ENCODE data around the gene IFT74.

IFT74 gene

GRCh38 chr9:26955921-26956859 is at the start of gene IFT74:
Gene IFT74 (plus strand): TSS chr9:26956412. CDS start chr9:26961968, 5,556 bp downstream.
- peak; percentile 98 for DNase-seq

DNA sequence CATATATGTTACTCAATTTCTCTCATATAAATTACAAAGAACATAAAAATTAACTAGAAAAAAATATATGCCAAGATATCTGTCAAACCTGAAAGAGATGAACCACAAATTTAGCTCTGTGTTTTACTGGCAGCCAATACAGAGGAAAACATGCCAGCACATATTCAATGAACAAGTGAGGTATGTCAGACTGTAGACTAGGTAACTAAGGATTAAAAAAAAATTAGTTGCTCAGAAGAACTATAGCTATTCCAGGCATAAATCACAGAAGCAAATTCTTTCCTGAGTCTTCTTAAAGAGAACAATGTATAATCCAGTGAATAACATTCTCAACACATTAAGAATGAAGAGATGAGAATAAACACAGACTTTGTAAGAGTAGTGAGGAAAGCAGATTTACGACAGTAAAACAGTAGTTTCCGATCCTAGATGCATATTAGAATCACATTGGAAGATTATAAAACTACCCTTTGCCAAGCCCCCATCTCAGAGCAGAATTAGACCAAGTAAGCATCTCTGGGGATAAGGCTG is 43.0 kb upstream of the IFT74 start:
- no peak for DNase-seq

DNA sequence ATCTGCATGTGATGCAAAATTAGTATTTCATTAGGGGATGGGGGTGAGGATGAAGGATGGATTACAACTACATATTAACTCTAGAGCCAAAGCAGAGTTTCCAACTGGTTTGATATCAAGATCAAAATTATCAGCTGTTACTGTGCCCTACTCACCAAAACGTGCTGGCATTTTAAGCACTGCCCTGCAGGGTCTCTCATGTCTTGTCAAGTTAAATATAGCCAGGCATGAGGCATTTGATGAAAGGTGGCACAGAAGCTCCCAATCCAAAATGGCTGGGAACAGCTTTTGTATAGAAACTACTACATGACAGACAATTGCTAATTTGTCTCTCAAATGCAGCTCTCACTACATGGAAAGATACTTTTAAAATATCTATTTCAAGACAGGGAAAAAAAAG is 36.5 kb upstream of the IFT74 start:
- DNase-seq, result no peak

DNA sequence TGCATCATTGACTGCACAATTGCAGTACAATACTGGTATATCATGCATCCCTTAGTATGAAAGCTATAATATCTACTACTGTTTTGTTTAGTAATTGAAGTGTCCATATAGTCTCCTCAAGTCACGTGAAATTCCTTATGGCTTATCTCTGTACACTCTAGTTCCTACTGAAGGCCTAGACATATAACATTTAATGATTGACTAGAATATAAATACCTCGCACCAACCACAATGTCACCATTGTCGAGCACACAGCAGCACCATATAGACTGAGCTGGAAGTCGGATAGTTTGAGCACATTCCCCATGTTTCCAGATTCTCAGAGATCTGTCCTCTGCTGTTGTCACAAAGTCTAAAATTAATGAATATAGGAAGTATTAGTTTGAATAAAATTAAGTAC is 30.6 kb upstream of the IFT74 start:
- no peak for DNase-seq

- no peak for DNase-seq
These were observed 27.2 kb upstream of the IFT74 start for GRCh38 chr9:26928902-26929495.

DNA sequence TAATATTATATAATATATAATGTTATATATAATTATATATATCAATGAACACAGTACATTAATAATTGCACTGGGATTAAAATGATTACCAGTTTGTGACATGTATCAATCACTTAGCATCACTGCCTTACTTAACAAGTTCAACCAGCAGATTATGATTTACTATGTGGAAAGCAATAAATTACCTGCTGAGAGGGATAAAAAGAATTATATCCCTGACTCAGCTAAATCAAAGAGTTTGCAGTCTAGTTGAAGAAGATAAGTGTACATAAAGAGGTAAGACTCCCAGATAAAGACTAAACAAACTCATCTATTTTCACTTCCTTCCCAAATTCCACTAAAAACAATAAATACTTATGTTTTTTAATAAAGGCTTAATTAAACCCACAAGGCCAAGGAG is 20.4 kb upstream of the IFT74 start:
- DNase-seq, result no peak

DNA sequence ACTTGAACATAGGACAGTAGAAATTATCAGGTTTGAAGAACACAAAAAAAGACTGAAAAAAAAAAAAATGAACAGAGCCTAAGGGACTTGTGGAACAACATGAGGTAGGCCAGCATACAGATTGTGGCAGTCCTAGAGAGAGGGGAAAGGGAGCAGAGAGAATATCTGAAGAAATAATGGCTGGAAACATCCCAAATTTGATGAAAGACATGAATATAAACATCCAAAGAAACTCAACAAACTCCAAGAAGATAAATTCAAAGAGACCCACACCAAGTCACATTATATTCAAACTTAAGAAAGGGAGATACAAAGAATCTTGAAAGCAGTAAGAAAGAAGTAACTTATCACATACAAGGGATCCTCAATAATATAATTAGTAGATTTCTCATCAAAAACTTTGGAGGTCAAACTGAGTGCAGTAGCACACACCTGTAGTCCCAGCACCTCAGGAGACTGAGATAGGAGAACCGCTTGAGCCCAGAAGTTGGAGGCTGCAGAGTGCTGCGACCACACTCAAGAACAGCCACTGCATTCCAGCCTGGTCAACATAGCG is 18.3 kb upstream of the IFT74 start:
- no peak for DNase-seq

- no peak for DNase-seq
These were observed 16.1 kb upstream of the IFT74 start for GRCh38 chr9:26939955-26940711.

GRCh38 chr9:26940779-26941178 is 15.4 kb upstream of the IFT74 start:
- DNase-seq, result no peak

- DNase-seq, result no peak
These were observed 10.6 kb upstream of the IFT74 start for GRCh38 chr9:26945591-26945990.

DNA sequence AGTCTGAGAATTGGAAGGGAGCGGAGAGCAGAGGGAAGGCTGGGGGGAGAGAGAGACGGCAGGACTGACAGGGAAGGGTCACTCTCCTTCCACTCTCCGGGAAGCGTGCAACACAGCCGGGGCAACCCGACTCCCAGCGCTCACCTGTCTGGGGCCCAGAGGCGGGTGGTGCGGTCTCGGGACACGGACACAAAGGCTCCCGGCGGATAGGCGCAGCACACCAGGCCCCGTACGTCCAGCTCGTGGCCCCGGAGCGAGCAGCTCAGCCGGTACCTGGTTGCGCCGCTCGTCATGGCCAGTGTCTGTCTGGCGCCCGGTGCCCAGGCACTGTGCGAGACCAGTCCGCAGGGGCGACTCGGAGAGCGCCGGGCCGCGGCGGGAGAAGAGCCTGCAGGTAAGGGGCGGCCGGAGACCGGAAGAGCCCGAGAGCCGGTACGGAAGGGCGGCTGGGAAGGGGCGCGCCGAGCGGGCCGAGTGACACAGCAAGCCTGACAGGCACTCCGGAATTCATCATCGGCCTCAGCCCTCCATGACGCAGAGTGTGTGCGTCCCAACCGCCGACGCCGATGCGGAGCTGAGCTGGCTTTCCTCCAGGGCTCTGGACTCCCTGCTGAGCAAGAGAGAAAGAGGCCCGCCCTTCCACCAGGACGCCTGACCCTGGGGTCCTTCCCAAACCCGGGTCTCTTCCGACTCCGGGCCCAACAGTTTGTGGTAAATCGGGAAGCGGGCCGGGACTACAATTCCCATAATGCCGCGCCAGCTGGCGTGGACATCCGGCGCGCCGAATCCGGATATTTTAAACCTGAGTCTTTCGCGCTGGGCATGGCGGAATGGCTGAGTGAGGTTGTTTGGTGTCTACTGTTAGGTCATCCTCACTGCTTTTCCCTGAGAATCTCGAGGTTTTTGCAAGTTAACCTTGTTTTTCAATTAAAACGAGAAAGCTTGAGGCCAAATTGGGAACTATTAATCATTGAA is 9.2 kb upstream of the IFT74 start, which contains the start of gene PLAA:
Gene PLAA (minus strand): TSS at position 490 of the 975 bp plus-strand sequence. CDS start 197 bp downstream, at position 293.
- peak; percentile 87 for DNase-seq

DNA sequence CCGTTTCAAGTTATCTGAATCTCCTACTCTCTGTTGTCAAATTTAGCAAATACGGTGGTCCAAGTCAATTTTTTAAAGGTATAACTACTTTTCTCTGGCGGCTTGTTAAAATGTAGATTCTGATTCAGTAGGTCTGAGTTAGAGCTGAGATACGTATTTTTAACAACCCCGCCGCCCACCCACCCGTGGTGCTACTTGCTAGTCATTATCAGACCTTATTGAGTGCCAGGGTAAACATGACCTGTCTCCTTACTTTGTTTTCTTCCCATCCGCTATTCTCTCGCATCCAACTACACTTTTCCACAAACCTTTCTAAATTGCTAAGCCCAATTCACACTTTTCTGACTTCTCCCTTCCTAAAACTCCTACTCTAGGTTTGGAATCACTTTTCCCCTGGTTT is 8.5 kb upstream of the IFT74 start:
- DNase-seq, result no peak

DNA sequence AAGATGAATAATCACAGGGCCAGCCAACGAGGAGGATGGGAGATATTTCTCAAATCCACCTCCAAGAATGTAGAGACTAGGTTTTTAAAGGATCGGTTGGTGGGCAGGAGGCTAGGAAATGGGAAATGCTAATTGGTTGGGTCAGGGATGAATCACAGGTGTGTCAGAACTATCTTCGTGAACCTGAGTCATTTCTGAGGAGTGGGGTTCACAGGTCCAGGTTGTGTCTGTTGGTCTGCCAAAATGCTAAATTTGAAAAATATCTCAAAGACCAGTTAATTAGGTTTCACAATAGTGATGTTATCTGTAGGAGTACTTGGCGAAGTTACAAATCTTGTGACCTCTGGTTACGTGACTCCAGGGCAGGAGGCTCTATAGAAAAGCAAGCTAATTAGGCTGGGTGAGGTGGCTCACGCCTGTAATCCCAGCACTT is 6.6 kb upstream of the IFT74 start:
- DNase-seq, result no peak

DNA sequence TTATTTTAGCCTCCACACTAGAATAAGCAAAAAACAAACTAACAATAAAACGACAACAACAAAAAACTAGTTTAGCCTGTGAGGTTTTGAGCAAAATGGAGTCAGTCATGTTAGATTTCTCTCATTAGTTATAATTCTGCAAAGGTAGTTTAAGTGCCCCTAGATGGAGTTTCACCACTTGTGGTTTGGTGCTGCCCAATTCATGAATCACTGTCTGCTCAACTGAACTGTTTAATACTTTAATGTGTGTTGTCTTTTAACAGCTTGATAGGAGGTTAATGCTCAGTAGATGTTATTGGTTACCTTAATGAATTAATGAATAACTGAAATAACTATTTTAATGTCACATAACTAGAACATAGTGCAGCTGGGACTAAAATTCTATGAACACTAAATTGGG is 5.7 kb upstream of the IFT74 start:
- no peak for DNase-seq

DNA sequence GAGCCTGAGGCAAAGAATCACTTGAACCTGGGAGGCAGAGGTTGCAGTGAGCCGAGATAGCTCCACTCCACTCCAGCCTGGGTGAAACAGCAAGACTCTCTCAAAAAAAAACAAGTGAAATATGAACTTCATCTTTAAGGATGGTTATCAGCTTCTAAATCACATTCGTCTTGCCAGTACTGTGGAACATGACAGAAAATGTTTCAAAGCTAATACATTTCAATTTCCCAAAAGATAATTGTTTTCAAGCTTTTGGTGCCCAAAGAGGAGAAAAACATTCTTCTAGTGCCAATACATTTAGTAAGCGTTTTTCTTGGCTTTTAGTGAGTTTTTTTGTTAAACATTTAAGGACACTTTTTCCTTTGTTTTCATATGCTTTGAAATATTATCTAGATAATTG is 4.4 kb upstream of the IFT74 start:
- no peak for DNase-seq

DNA sequence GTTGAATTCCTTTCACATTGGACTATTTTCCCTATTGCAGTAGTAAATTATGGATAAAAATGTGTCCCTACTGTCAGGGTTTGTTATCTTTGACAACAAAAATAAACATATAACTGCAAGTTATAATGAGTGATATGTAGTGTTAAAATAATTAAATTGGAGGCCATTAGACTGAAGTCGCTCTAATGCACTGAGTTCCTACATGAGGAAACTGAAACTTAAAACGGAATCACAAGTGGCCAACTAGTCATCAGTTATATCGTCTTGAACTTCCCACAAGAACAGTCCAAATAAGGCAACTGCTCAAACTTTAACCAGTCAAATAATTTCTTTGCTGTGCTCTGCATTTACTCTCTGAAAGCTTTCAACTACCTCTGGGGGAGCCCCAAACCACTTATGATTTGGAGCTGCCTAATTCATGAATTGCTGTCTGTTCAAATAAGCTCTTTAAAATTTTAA is 2.1 kb upstream of the IFT74 start:
- no peak for DNase-seq

GRCh38 chr9:26955222-26955903 is 849 bp upstream of the IFT74 start:
- DNase-seq, result no peak

- DNase-seq, result no peak
These were observed 635 bp downstream of the IFT74 start for GRCh38 chr9:26956860-26957233.

GRCh38 chr9:26971721-26972120 is 15.5 kb downstream of the IFT74 start:
- no peak for DNase-seq

GRCh38 chr9:26973989-26974388 is 17.8 kb downstream of the IFT74 start:
- no peak for DNase-seq

DNA sequence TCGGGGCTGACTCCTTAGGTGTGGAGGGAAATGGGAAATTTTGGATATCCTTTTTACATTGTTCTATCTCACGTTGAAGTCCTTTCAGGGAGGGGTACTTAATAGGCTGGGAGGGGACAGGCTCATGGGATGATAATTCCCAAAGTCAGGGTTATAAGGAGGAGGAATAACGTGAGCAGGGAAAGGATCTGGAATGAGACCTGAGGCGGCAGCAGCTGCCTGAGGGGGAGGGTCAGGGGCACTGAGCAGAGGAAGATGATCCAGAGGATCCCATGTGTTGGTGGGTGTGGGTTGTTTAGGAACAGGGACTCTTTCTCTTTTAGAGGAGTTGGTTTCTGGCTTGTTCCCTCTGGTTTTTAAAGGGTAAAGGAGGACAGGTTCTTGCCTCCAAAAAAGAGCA is 18.7 kb downstream of the IFT74 start:
- no peak for DNase-seq
